NT2/D1 (cell line): ENCODE data around the gene RFLNA.

Source experiments
- SUZ12 ChIP-seq: IDR thresholded peaks from 2 replicates; pipeline ENCODE4 v1.6.1; 2011; ENCODE audit not compliant: insufficient read length, insufficient read depth; ENCODE audit errors: extremely low read depth
- YY1 ChIP-seq: IDR thresholded peaks from 2 replicates; pipeline ENCODE4 v1.6.1; 2011; ENCODE audit not compliant: insufficient read length, insufficient read depth
- ZNF274 ChIP-seq: IDR thresholded peaks from 2 replicates; pipeline ENCODE4 v1.6.1; 2011; ENCODE audit warnings: mild to moderate bottlenecking, low read depth, low read length

DNA sequence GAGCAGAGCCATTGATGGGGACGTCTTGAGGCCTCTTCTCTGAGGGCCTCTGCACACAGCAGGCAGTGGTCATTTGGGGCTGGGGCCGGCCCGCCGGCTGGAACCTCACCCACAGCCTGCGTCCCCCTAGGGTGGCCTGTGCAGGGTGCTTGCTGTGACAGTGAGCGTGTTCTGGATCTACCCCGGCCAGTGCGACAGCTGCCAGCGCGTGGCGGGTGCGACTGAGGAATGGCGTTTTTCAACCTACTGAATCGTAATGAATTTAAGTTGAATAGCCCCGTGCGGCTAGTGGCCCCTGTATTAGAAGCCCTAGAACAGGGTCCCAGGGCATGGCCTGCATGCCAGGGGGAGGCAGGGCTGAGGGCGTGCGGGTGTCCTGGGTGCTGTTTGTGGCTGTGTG lies 13.8 kb downstream of the RFLNA start:
- TF ChIP-seq ZNF274 (no peak), YY1 (no peak), SUZ12 (no peak)
